GM12875 (cell line): ENCODE results near the gene IL23R.
"Not testable (repeated sequence)": the region's sequence is repeated elsewhere in the genome, so short reads cannot be mapped to it uniquely, and the experiment has no call there.

Source experiments
- H3K4me3 ChIP-seq: one replicate; pipeline ENCODE4 v1.5.1; 2011; ENCODE audit warnings: low read depth, low read length, control low read depth
- CTCF ChIP-seq: IDR thresholded peaks from 2 replicates; pipeline ENCODE4 v1.5.1; 2011; ENCODE audit warnings: low read depth, mild to moderate bottlenecking, control low read depth, inconsistent platforms, low read length, moderate library complexity, borderline replicate concordance; ENCODE audit not compliant: insufficient read depth

IL23R gene

GRCh38 chr1:67193704-67194103 lies 27.4 kb downstream of the IL23R start:
- no peak for TF ChIP-seq CTCF
- no peak overlapping the region for H3K4me3 ChIP-seq

DNA sequence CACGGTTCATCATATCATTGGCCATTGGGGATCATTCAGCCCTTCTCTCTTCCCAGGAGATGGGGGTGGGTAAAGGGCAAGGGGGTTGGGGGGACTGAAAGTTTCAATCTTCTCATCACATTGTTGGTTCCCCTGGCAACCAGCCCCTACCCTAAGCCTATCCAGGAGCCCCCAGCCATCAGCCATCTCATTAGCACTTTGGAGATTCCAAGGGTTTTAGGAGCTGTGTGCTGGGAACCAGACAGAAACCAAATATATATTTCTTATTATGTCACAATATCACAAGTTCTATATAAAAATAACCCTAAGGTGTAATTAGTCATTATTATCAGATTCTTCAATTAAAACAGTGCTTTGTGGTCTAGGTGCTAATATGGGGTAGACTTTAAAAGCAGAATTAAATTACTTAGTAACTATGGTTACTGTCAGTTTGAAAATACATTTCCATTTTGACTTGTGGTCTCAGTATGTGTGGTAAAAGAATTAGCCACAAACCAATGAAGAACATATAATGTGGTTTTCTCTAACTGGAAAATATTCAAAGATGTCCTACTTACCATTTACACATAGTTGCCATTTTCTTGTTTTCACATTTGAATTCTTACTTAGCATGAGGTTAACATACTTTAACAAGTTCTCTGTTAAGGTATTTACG lies 28.1 kb downstream of the IL23R start:
- TF ChIP-seq CTCF = no peak
- H3K4me3 ChIP-seq = no peak overlapping the region

- no peak overlapping the region for H3K4me3 ChIP-seq
- TF ChIP-seq CTCF = no peak
These were observed 34.5 kb downstream of the IL23R start for GRCh38 chr1:67200755-67201154.

DNA sequence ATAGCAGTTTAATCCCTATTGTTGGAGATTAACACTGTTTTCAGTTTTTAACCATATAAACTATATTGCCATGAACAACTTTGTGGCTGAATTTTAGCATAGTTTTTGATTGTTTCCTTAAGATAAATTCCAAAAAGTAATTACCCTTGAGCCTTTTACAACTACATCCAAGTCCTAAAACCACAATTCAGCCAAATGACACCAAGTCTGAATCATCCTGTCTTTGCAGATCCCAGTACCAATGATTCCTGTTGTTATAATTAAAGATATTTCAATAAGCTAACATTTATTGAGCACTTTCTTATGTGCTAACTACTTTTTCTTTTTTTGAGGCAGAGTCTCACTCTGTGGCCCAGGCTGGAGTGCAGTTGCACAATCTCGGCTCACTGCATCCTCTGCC lies 35.6 kb downstream of the IL23R start:
- TF ChIP-seq CTCF = no peak

DNA sequence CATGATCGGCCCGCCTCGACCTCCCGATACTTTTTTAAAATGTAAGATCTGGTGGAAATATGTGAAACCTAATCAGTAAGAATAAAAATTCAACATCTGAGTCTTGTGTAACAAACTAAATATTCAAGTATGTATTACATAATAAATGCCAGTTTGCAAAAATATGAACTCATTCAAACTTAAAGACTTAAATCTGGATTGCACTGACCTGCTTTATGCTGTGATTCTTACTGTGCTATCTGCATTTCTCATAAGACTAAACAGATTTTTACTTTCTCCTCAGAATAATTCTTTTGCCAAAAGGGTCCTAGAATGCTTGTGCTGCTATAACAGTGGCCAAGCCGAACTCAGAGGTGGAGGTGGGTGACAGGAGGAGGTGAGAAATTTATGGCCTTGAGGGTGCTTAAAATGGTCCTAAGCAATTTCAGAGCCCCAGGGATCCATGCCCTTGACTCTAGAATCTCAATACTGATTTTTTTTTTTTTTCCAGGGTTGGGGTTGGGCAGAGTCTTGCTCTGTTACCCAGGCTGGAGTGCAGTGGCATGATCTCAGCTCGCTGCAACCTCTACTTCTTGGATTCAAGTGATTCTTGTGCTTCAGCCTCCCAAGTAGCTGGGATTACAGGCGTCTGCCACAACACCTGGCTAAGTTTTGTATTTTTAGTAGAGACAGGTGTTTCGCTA lies 38.2 kb downstream of the IL23R start:
- TF ChIP-seq CTCF = no peak
- H3K4me3 ChIP-seq = no peak overlapping the region

More for the DNA sequence above, 35.6 kb downstream of the IL23R start:
- H3K4me3 ChIP-seq = no peak overlapping the region

- not testable (repeated sequence) for H3K4me3 ChIP-seq
These were observed 41.1 kb downstream of the IL23R start for GRCh38 chr1:67207398-67207797.

GRCh38 chr1:67208217-67208616 lies 42.0 kb downstream of the IL23R start:
- no peak for TF ChIP-seq CTCF
- no peak overlapping the region for H3K4me3 ChIP-seq
